Stomach (tissue), 4 donors: ENCODE data around the gene VPS39.

Experiments
- CTCF ChIP-seq, 7 experiments: fragments of 450-650 bp in 4 of 7; fragments of 200-600 bp in 3 of 7; sonication (generic) in 3 of 7; IDR thresholded peaks; one replicate each; pipeline ENCODE4 v1.5.1; 2016 to 2019; ENCODE audit warnings: antibody characterized with exemption in 7 of 7, control low read depth in 2 of 7, mild to moderate bottlenecking in 1 of 7
- EP300 ChIP-seq: sonication (generic); formaldehyde crosslinking; IDR thresholded peaks from one replicate; pipeline ENCODE4 v1.6.1; 2017; ENCODE audit warnings: antibody characterized with exemption
- POLR2A ChIP-seq, 4 donors: fragments of 450-650 bp; IDR thresholded peaks; one replicate each; pipeline ENCODE4 v1.6.1; 2016; ENCODE audit warnings: antibody characterized with exemption in 4 of 4, control low read depth in 2 of 4, mild to moderate bottlenecking in 1 of 4, moderate library complexity in 1 of 4
- POLR2AphosphoS5 ChIP-seq, 3 donors: sonication (generic); formaldehyde crosslinking; IDR thresholded peaks; one replicate each; pipeline ENCODE4 v1.6.1; 2016; ENCODE audit warnings: antibody characterized with exemption in 3 of 3

GRCh38 chr15:42131826-42132806, 76.0 kb downstream of the VPS39 start:
- TF ChIP-seq CTCF (IDR thresholded peaks at IDR 0.05) = no peak
- no peak for TF ChIP-seq EP300
- TF ChIP-seq POLR2A (IDR thresholded peaks at IDR 0.05) = no peak
- TF ChIP-seq POLR2AphosphoS5 (IDR thresholded peaks at IDR 0.05) = no peak
